ENCODE measurements around the gene FCHO1. TPM values are rescaled to one million over a fixed set of nuclear protein-coding genes. Genes with fewer than 3 reads are reported as not detected.

FCHO1 gene, protein sequence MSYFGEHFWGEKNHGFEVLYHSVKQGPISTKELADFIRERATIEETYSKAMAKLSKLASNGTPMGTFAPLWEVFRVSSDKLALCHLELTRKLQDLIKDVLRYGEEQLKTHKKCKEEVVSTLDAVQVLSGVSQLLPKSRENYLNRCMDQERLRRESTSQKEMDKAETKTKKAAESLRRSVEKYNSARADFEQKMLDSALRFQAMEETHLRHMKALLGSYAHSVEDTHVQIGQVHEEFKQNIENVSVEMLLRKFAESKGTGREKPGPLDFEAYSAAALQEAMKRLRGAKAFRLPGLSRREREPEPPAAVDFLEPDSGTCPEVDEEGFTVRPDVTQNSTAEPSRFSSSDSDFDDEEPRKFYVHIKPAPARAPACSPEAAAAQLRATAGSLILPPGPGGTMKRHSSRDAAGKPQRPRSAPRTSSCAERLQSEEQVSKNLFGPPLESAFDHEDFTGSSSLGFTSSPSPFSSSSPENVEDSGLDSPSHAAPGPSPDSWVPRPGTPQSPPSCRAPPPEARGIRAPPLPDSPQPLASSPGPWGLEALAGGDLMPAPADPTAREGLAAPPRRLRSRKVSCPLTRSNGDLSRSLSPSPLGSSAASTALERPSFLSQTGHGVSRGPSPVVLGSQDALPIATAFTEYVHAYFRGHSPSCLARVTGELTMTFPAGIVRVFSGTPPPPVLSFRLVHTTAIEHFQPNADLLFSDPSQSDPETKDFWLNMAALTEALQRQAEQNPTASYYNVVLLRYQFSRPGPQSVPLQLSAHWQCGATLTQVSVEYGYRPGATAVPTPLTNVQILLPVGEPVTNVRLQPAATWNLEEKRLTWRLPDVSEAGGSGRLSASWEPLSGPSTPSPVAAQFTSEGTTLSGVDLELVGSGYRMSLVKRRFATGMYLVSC
- total RNA-seq, result 0.05 TPM in 1 of 2 replicates, not detected in the other
- polyA plus RNA-seq (2012), result 0.09 TPM

- DNase-seq (ENCODE audit: low read depth), result no peak
These were observed at the start of gene FCHO1 for GRCh38 chr19:17751103-17751911. TSS of gene FCHO1 (plus strand) at chr19:17751477. CDS start at chr19:17755165, 3,688 bp downstream.

GRCh38 chr19:17703824-17704463, 47.3 kb upstream of the FCHO1 start:
- peak; percentile 29 for DNase-seq (ENCODE audit: low read depth)

DNA sequence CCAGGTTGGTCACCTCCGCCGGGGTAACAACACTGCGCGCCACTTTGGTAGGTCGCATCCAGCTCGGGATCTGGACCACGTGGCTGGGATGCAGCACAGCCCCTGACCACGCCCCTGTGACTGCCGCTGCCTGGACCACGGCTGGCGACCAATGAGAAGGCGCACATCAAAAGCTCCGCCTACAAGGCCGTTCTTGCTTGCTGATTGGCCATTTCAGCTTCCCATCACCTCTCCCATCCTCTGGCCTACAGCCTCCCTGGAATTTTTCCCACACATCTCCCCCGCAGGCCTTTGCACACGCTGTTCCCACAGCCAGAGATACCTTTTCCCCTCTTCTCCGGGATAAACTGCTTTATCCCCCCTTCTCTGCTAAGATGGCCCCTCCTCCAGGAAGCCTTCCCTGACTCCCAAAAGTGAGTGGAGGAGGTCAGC, 44.5 kb upstream of the FCHO1 start:
- no peak for DNase-seq (ENCODE audit: low read depth)

DNA sequence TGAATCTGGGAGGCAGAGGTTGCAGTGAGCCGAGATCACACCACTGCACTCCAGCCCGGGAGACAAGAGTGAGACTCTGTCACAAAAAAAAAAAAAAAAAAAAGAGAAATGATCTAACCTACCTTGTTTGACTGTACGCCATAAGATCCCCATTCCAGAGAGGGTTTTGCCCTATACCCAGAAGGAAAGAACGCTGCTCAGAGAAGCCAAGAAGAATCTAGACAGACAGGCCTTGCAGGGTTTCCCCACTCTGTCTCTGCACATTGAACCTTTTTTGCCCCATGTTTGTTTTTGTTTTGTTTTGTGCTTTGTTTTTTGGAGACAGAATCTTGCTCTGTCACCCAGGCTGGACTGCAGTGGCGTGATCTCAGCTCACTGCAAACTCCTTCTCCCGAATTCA, 39.4 kb upstream of the FCHO1 start:
- no peak for DNase-seq (ENCODE audit: low read depth)

DNA sequence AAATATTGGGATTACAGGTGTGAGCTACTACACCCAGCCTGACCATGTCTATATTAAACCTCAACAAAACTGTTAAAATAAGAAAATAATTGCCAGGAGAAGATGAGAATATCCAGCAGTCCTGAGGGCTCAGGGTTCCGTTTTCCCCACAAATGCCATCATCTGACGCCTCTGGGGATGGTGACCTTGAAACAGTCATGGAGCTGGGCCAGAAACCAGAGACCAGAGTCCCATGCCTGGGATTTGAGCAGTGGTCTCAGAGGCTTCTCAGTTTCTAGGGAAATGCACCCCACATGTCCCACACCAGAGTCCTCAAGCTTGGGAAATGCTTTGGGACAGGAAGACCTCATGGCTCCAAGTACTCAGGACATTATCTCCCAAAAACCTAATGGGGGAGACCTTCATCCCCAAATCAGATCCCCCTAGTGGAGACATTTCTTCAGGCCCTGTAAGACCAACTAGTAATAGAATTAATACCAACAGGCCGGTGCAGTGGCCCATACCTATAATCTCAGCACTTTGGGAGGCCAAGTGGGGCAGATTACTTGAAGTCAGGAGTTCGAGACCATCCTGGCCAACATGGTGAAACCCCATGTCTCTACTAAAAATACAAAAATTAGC, 34.9 kb upstream of the FCHO1 start:
- no peak for DNase-seq (ENCODE audit: low read depth)

DNA sequence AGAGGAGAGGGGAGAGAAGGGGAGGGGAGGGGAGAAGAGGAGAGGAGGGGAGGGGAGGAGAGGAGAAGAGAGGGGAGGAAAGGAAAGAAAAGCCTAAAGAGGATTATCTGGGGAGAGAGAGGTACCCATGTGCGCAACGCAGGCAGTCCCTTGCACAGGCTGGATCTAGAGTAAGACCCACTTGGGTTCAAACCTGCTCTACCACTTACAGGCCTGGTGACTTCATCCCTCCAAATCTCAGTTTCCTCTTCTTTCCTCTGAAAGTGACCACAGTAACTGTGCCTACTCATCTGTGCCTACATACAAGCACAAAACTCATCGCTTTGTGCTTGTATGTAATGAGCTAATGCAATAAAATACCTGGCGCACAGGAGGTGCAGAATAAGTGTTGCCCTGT, 32.7 kb upstream of the FCHO1 start:
- DNase-seq (ENCODE audit: low read depth), result no peak

DNA sequence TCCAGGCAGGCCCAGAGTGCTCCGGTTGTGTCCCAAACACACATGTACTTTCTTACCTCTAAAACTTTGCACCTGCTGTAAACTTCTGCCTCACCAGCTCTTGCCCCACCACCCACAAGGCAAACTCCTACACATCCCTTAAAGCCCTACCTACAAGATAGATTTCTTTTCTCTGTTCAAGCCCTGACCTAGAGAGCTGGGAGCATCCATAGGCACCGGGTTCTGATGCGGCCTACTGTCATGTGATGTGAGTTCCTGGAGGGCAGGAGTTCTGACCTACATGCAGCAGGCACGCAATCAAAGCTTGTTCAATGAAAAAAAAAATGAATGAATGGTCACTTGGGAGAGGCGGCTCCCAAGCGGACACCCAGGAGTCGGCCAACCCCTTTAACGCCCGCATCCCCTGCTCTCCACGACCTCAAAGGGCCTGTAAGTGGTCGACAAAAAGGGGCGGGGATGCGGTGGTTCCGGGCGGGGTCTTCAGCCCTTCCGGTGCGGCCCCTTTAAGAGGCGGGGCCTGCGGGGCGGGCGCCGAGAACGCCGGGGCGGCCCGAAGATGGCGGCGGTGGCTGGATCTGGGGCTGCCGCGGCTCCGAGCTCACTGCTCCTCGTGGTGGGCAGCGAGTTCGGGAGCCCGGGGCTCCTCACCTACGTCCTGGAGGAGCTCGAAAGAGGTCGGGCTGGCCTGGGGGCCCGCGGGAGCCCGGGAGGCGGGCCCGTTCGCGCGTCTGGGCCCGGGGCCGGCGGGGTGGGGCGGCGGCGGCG, 32.1 kb upstream of the FCHO1 start, which contains the start of gene MAP1S:
Gene MAP1S (plus strand): TSS at position 534 of the 765 bp plus-strand sequence. CDS start 23 bp downstream, at position 557.
- peak; percentile 65 for DNase-seq (ENCODE audit: low read depth)

GRCh38 chr19:17719730-17720400, 31.4 kb upstream of the FCHO1 start:
- no peak for DNase-seq (ENCODE audit: low read depth)

DNA sequence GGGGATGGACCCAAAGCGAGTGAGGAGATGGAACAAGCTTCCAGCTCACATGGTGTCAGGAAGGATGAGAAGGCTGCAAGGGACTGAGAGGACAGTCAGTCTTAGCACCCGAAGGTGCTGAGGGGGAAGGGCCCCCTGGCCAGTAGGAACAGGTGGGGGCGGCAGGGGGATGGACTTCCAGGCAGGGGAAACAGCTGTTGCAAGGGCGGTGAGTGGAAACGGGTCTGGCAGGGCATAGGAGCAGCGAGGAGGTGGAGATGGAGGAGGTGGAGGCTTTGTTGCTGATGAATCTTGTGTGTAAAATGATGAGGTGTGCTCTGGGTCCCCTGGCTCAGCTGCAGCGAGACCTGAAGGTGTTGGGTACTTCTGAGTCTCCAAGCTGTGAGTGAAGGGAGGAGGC, 30.8 kb upstream of the FCHO1 start:
- DNase-seq (ENCODE audit: low read depth), result peak; percentile 70

- no peak for DNase-seq (ENCODE audit: low read depth)
These were observed 30.1 kb upstream of the FCHO1 start for GRCh38 chr19:17721111-17721628.

DNA sequence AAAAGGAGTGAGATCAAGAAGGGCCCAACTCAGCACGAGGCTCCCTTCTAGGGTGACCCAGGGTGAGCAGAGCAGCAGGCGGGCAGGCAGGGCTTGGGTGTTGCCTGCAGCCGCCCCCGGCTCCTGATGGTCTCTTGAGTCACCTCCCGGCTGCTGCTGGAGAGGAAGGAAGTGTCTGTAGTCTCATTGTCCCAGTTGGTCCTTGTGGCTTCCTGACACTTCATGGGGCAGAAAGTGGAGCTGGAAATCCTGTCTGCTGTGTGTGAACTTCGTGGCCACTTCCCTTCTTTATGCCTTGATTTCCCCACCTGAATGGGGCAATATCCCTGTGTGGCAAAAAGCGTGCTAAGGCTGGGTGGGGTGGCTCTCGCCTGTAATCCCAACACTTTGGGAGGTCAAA, 29.5 kb upstream of the FCHO1 start:
- no peak for DNase-seq (ENCODE audit: low read depth)

- no peak for DNase-seq (ENCODE audit: low read depth)
These were observed 28.5 kb upstream of the FCHO1 start for GRCh38 chr19:17722655-17723240.

DNA sequence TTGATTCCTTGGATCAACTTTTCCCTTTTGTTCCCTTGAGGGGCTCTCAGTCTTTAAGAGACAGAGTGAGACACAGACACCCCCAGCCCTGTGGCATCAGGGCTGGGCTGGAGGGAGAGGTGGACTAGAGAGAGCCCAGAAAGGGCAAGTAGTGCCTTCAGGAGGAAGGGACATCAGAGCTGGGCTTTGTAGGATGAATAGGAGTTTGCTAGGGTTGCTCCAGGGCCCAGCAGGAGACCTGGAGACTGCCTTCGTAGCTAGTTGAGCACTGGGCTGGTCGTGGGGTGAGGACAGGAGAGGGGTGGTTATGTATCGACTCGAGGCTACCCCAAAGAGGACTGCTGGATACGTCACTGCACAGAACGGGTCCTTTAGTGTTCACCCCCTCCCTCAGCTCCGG, 26.6 kb upstream of the FCHO1 start:
- no peak for DNase-seq (ENCODE audit: low read depth)

GRCh38 chr19:17725422-17726078, 25.7 kb upstream of the FCHO1 start:
- DNase-seq (ENCODE audit: low read depth), result no peak

- no peak for DNase-seq (ENCODE audit: low read depth)
These were observed 25.0 kb upstream of the FCHO1 start for GRCh38 chr19:17726136-17726741.

- no peak for DNase-seq (ENCODE audit: low read depth)
These were observed 24.1 kb upstream of the FCHO1 start for GRCh38 chr19:17726964-17727773.

Measured in myocyte (in vitro differentiated cells).